Breast epithelium (tissue), 4 donors: ENCODE data around the gene COL16A1. TPM values are rescaled to one million over a fixed set of nuclear protein-coding genes. Genes with fewer than 3 reads are reported as not detected.

Source experiments
- DNase-seq, 2 donors: peaks; one replicate each; pipeline ENCODE4 v3.0.0-alpha.2; 2019; ENCODE audit warnings: low spot score in 2 of 2
- H3K27ac ChIP-seq, 2 donors: fragments of 200-600 bp; sonication (generic) in 1 of 2; one replicate each; pipeline ENCODE4 v1.5.1; 2016 to 2019; ENCODE audit warnings: mild to moderate bottlenecking in 1 of 2
- H3K27me3 ChIP-seq, 2 donors: fragments of 200-600 bp; sonication (generic) in 1 of 2; one replicate each; pipeline versions ENCODE4 v1.5.1 to v1.6.0; 2017 to 2019; ENCODE audit warnings: control low read depth in 1 of 2, mild to moderate bottlenecking in 1 of 2
- H3K36me3 ChIP-seq: fragments of 200-600 bp; one replicate; pipeline ENCODE4 v1.5.1; 2019
- H3K4me1 ChIP-seq, 2 donors: fragments of 200-600 bp; sonication (generic); one replicate each; pipeline ENCODE4 v1.5.1; 2016 to 2019; ENCODE audit warnings: control low read depth in 1 of 2
- H3K4me3 ChIP-seq, 3 donors: fragments of 200-600 bp; sonication (generic); 1 replicate in 2 of 3; 2 replicates in 1 of 3; pipeline ENCODE4 v1.5.1; 2016 to 2019; ENCODE audit warnings: mild to moderate bottlenecking in 3 of 3, moderate library complexity in 2 of 3
- H3K9me3 ChIP-seq, 2 donors: fragments of 200-600 bp; sonication (generic) in 1 of 2; one replicate each; pipeline ENCODE4 v1.5.1; 2016 to 2019; ENCODE audit warnings: control low read depth in 1 of 2
- CTCF ChIP-seq, 3 donors: fragments of 450-650 bp; IDR thresholded peaks; one replicate each; pipeline ENCODE4 v1.5.1; 2016 to 2017; ENCODE audit warnings: antibody characterized with exemption in 3 of 3, mild to moderate bottlenecking in 3 of 3, moderate library complexity in 3 of 3
- POLR2A ChIP-seq: fragments of 450-650 bp; IDR thresholded peaks from one replicate; pipeline ENCODE4 v1.6.1; 2016; ENCODE audit warnings: antibody characterized with exemption, mild to moderate bottlenecking, moderate library complexity
- POLR2AphosphoS5 ChIP-seq, 3 donors: sonication (generic); formaldehyde crosslinking; IDR thresholded peaks; one replicate each; pipeline ENCODE4 v1.6.1; 2017; ENCODE audit warnings: antibody characterized with exemption in 3 of 3
- intact Hi-C: fragments of 100-400 bp; cut with DNase I; formaldehyde crosslinking; loops from one replicate; pipeline ENCODE4 v1.15.1; 2023; ENCODE audit warnings: low total_unique reads
- total RNA-seq, 3 donors: library from RNA; depleted of rRNA; stranded (reverse); fragments of >200 nt; gene quantifications; one replicate each; pipeline ENCODE4 v1.1.0, GENCODE V29; 2016

COL16A1 gene
- total RNA-seq, 3 donors from 2014 or later: 55.2 to 79.5 (median 58.7) TPM

- peak overlapping the region; percentile 80 to 81 for H3K27ac ChIP-seq
- peaks cover 13 to 30% of the 10 kb centered on the region in 2 donors for H3K4me1 ChIP-seq
- no peak overlapping the region for H3K4me3 ChIP-seq
- H3K9me3 ChIP-seq: no peaks in the 10 kb centered on the region
- H3K36me3 ChIP-seq: no peaks in the 10 kb centered on the region
- no peak for DNase-seq
- intact Hi-C loops: no loop called here
- no peaks in the 10 kb centered on the region for H3K27me3 ChIP-seq
- TF ChIP-seq CTCF (IDR thresholded peaks at IDR 0.05): no peak
- TF ChIP-seq POLR2A: no peak
- TF ChIP-seq POLR2AphosphoS5 (IDR thresholded peaks at IDR 0.05): no peak
These were observed 8.5 kb downstream of the COL16A1 start for GRCh38 chr1:31695327-31695726.

- no peak for TF ChIP-seq CTCF (IDR thresholded peaks at IDR 0.05)
- TF ChIP-seq POLR2AphosphoS5 (IDR thresholded peaks at IDR 0.05): no peak
- TF ChIP-seq POLR2A: no peak
- no peak for DNase-seq
- H3K27ac ChIP-seq: peak overlapping the region; percentile 80 to 81
- H3K4me1 ChIP-seq: peaks cover 10 to 26% of the 10 kb centered on the region in 2 donors
- H3K4me3 ChIP-seq: no peak overlapping the region
- H3K9me3 ChIP-seq: no peaks in the 10 kb centered on the region
- intact Hi-C loops: no loop called here
- H3K36me3 ChIP-seq: no peaks in the 10 kb centered on the region
- H3K27me3 ChIP-seq: no peaks in the 10 kb centered on the region
These were observed 8.9 kb downstream of the COL16A1 start for GRCh38 chr1:31694964-31695313.

GRCh38 chr1:31694069-31694963 lies 9.5 kb downstream of the COL16A1 start:
- no peaks in the 10 kb centered on the region for H3K27me3 ChIP-seq
- peak overlapping the region in 1 of 2 donors; percentile 81 for H3K27ac ChIP-seq
- no peaks in the 10 kb centered on the region for H3K36me3 ChIP-seq
- TF ChIP-seq POLR2AphosphoS5 (IDR thresholded peaks at IDR 0.05) (no peak), CTCF (IDR thresholded peaks at IDR 0.05) (no peak), POLR2A (no peak)
- H3K9me3 ChIP-seq: no peaks in the 10 kb centered on the region
- no peak overlapping the region for H3K4me3 ChIP-seq
- intact Hi-C loops: no loop called here
- H3K4me1 ChIP-seq: peaks cover 4 to 20% of the 10 kb centered on the region in 2 donors
- DNase-seq: no peak

GRCh38 chr1:31693231-31693630 lies 10.6 kb downstream of the COL16A1 start:
- no peak for TF ChIP-seq POLR2AphosphoS5 (IDR thresholded peaks at IDR 0.05)
- TF ChIP-seq POLR2A: no peak
- no peak for TF ChIP-seq CTCF (IDR thresholded peaks at IDR 0.05)
- peaks cover 4 to 16% of the 10 kb centered on the region in 2 donors for H3K4me1 ChIP-seq
- no peak overlapping the region for H3K4me3 ChIP-seq
- intact Hi-C loops: no loop called here
- no peak for DNase-seq
- H3K36me3 ChIP-seq: no peaks in the 10 kb centered on the region
- H3K27me3 ChIP-seq: no peaks in the 10 kb centered on the region
- H3K27ac ChIP-seq: no peak overlapping the region
- H3K9me3 ChIP-seq: no peaks in the 10 kb centered on the region

GRCh38 chr1:31691951-31692350 lies 11.9 kb downstream of the COL16A1 start:
- Histone ChIP-seq H3K27ac (no peak overlapping the region), H3K4me1 (peaks cover 4 to 15% of the 10 kb centered on the region in 2 donors), H3K4me3 (no peak overlapping the region), H3K9me3 (no peaks in the 10 kb centered on the region), H3K36me3 (no peaks in the 10 kb centered on the region), H3K27me3 (no peaks in the 10 kb centered on the region)
- intact Hi-C loops: no loop called here
- DNase-seq: no peak
- TF ChIP-seq POLR2A: no peak
- TF ChIP-seq CTCF (IDR thresholded peaks at IDR 0.05): no peak
- no peak for TF ChIP-seq POLR2AphosphoS5 (IDR thresholded peaks at IDR 0.05)
